Progenitor cell of endocrine pancreas (in vitro differentiated cells): ENCODE results near the gene MMP27. TPM values are rescaled to one million over a fixed set of nuclear protein-coding genes. Genes with fewer than 3 reads are reported as not detected.

Experiments
- DNase-seq: peaks from one replicate; pipeline ENCODE4 v3.0.0; 2021; ENCODE audit warnings: low spot score; ENCODE audit not compliant: unreplicated experiment
- H3K27ac Mint-ChIP-seq: 2 replicates; pipeline ENCODE4 v1.8.0; 2021; ENCODE audit warnings: mild to moderate bottlenecking, moderate library complexity, mixed read lengths
- H3K27me3 Mint-ChIP-seq: 2 replicates; pipeline ENCODE4 v1.8.0; 2021; ENCODE audit warnings: mixed read lengths
- H3K36me3 Mint-ChIP-seq: 2 replicates; pipeline ENCODE4 v1.8.0; 2022; ENCODE audit warnings: mixed read lengths; ENCODE audit not compliant: insufficient read depth
- H3K4me1 Mint-ChIP-seq: 2 replicates; pipeline ENCODE4 v1.8.0; 2021; ENCODE audit warnings: low read depth, mixed read lengths
- H3K4me3 Mint-ChIP-seq: 2 replicates; pipeline ENCODE4 v1.8.0; 2021; ENCODE audit warnings: low read depth, mild to moderate bottlenecking, moderate library complexity, mixed read lengths
- H3K9me3 Mint-ChIP-seq: 2 replicates; pipeline ENCODE4 v1.8.0; 2021; ENCODE audit warnings: low read depth, mixed read lengths
- CTCF ChIP-seq: fragments of 200-600 bp; sonication (generic); IDR thresholded peaks from one replicate; pipeline ENCODE4 v1.5.0; 2021; ENCODE audit warnings: antibody characterized with exemption, mild to moderate bottlenecking; ENCODE audit not compliant: unreplicated experiment
- total RNA-seq: library from RNA; stranded (reverse); gene quantifications from 2 replicates; pipeline ENCODE4 v1.2.1, GENCODE V29; 2021

MMP27 gene
- total RNA-seq, 1 donor from 2014 or later = not detected

- Mint-ChIP-seq H3K27ac (no peak overlapping the region), H3K4me1 (no peaks in the 10 kb centered on the region)
- TF ChIP-seq CTCF = no peak
Observed at GRCh38 chr11:102712137-102712536, 6.6 kb upstream of the MMP27 start.

GRCh38 chr11:102709201-102709945 is 3.8 kb upstream of the MMP27 start:
- Mint-ChIP-seq H3K27ac (peak overlapping the region; percentile 4), H3K27me3 (peaks cover 26% of the 10 kb centered on the region), H3K4me3 (no peak overlapping the region), H3K36me3 (no peaks in the 10 kb centered on the region), H3K9me3 (no peaks in the 10 kb centered on the region), H3K4me1 (peaks cover 12% of the 10 kb centered on the region)
- DNase-seq = no peak
- no peak for TF ChIP-seq CTCF

More at GRCh38 chr11:102712137-102712536, 6.6 kb upstream of the MMP27 start:
- DNase-seq = no peak
- no peak overlapping the region for H3K4me3 Mint-ChIP-seq
- H3K9me3 Mint-ChIP-seq = no peaks in the 10 kb centered on the region
- no peaks in the 10 kb centered on the region for H3K36me3 Mint-ChIP-seq
- H3K27me3 Mint-ChIP-seq = peaks cover 15% of the 10 kb centered on the region

GRCh38 chr11:102708654-102709053 is 3.1 kb upstream of the MMP27 start:
- Mint-ChIP-seq H3K9me3 (no peaks in the 10 kb centered on the region), H3K36me3 (no peaks in the 10 kb centered on the region), H3K27ac (no peak overlapping the region), H3K4me1 (peaks cover 12% of the 10 kb centered on the region), H3K4me3 (no peak overlapping the region), H3K27me3 (peaks cover 31% of the 10 kb centered on the region)
- no peak for DNase-seq
- TF ChIP-seq CTCF = no peak

- Mint-ChIP-seq H3K27me3 (peaks cover 37% of the 10 kb centered on the region), H3K27ac (no peak overlapping the region), H3K36me3 (no peaks in the 10 kb centered on the region), H3K9me3 (no peaks in the 10 kb centered on the region), H3K4me3 (no peak overlapping the region), H3K4me1 (peaks cover 12% of the 10 kb centered on the region)
- TF ChIP-seq CTCF = no peak
- no peak for DNase-seq
Observed at GRCh38 chr11:102704841-102705240, 728 bp downstream of the MMP27 start.

- Mint-ChIP-seq H3K36me3 (no peaks in the 10 kb centered on the region), H3K27me3 (peaks cover 34% of the 10 kb centered on the region), H3K4me1 (peaks cover 12% of the 10 kb centered on the region), H3K27ac (no peak overlapping the region), H3K4me3 (no peak overlapping the region), H3K9me3 (no peaks in the 10 kb centered on the region)
- no peak for DNase-seq
- no peak for TF ChIP-seq CTCF
Observed at GRCh38 chr11:102703826-102704493, 1.6 kb downstream of the MMP27 start.
